Neuron (in vitro differentiated cells): ENCODE data around the gene BRD9.
"Not testable (repeated sequence)": the region's sequence is repeated elsewhere in the genome, so short reads cannot be mapped to it uniquely, and the experiment has no call there.

Experiments used
- H2AFZ ChIP-seq: one replicate; pipeline ENCODE4 v1.6.1; 2013; ENCODE audit warnings: low read depth, mild to moderate bottlenecking, inconsistent platforms, low read length, moderate library complexity
- H3K27me3 ChIP-seq: one replicate; pipeline ENCODE4 v1.6.1; 2013; ENCODE audit warnings: low read length; ENCODE audit not compliant: insufficient read depth
- H3K36me3 ChIP-seq: one replicate; pipeline ENCODE4 v1.6.1; 2013; ENCODE audit warnings: low read length; ENCODE audit not compliant: insufficient read depth
- H3K4me1 ChIP-seq: one replicate; pipeline ENCODE4 v1.6.1; 2013; ENCODE audit warnings: low read length; ENCODE audit not compliant: insufficient read depth
- H3K4me3 ChIP-seq: 2 replicates; pipeline ENCODE4 v1.5.1; 2013; ENCODE audit warnings: mild to moderate bottlenecking, low read length, moderate library complexity
- H3K9me3 ChIP-seq: one replicate; pipeline ENCODE4 v1.6.1; 2013; ENCODE audit warnings: low read length

BRD9 gene

DNA sequence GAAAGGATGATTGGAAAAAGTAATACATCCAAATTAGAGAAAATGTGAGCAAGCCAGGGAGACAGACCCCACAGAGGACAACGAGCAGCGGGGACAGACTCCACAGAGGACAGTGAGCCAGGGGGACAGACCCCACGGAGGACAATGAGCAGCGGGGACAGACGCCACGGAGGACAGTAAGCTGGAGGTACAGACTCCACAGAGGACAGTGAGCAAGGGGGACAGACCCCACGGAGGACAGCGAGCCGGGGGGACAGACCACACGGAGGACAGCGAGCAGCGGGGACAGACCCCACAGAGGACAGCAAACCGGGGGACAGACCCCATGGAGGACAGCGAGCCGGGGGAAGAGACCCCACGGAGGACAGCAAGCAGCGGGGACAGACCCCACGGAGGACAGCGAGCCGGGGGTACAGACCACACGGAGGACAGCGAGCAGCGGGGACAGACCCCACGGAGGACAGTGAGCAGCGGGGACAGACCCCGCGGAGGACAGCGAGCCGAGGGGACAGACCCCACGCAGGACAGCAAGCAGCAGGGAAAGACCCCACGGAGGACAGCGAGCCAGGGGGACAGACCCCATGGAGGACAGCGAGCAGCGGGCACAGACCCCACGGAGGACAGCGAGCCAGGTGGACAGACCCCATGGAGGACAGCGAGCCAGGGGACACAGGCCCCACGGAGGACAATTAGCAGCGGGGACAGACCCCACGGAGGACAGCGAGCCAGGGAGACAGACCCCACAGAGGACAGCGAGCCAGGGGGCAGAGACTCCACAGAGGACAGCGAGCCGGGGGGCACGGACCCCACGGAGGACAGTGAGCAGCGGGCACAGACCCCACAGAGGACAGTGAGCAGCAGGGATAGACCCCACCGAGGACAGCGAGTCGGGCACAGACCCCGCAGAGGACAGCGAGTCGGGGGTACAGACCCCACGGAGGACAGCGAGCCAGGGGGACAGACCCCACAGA is 39.9 kb downstream of the BRD9 start:
- Histone ChIP-seq H3K27me3 (no peaks in the 10 kb centered on the region), H3K36me3 (no peaks in the 10 kb centered on the region), H3K4me1 (peaks cover 23% of the 10 kb centered on the region), H3K4me3 (no peak overlapping the region), H3K9me3 (no peaks in the 10 kb centered on the region), H2AFZ (no peak overlapping the region)

DNA sequence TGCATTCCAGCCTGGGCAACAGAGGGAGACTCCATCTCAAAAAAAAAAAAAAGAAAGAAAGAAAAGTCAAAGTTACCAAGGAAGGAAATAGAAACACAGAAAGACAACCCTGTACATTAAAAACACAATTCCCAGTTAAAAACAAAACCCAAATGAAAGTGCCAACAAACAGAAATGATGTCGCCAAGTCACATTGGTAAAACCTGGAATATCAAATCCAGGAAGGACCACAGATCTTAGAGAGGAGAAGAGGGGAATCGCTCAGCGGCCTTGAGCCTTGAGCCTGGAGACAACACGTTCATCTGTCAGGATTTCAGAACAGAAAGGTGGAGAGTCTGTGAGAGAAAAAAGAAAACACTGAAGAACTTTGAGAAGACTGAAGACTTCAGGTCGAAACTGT is 40.6 kb downstream of the BRD9 start:
- Histone ChIP-seq H3K9me3 (no peaks in the 10 kb centered on the region), H3K4me3 (no peak overlapping the region), H3K36me3 (no peaks in the 10 kb centered on the region), H3K4me1 (peaks cover 23% of the 10 kb centered on the region), H2AFZ (no peak overlapping the region), H3K27me3 (no peaks in the 10 kb centered on the region)

DNA sequence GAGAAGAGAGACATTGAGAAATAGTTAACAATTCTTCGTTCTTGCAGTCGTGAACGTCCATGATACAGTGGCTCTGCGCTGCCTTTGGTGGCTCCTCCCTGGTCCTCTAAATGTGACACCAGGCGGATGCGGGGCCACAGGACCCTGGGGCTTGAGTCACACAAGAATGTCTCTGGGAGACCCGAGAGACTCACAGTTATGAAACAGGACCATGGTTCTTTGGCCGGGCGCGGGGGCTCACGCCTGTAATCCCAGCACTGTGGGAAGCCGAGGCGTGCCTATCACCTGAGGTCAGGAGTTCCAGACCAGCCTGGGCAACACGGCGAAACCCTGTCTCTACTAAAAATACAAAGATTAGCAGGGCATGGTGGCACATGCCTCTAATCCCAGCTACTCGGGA is 41.0 kb downstream of the BRD9 start:
- Histone ChIP-seq H3K27me3 (no peaks in the 10 kb centered on the region), H3K4me3 (no peak overlapping the region), H3K9me3 (no peaks in the 10 kb centered on the region), H3K4me1 (peaks cover 23% of the 10 kb centered on the region), H2AFZ (no peak overlapping the region), H3K36me3 (no peaks in the 10 kb centered on the region)

DNA sequence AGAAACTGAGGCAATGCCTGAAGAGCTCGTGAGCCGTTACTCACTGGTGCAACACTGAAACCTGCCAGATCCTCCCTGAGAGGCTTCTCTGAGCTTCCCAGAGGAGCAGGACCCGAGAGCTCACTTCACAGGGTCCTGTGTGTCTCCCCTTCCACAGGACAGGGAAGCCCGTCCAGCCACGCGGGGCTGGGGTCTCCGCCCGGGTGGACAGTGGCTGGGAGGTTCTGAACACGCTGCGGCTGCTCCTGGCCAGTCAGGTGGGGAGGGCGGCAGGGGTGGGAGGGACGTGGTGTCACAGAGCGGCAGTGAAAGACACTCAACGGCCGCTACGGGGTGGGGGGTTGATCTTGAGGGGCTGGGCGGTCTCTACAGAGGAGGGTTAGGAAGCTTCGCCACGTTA is 41.5 kb downstream of the BRD9 start:
- Histone ChIP-seq H3K9me3 (no peaks in the 10 kb centered on the region), H2AFZ (no peak overlapping the region), H3K4me1 (peaks cover 23% of the 10 kb centered on the region), H3K27me3 (no peaks in the 10 kb centered on the region), H3K36me3 (no peaks in the 10 kb centered on the region), H3K4me3 (no peak overlapping the region)

DNA sequence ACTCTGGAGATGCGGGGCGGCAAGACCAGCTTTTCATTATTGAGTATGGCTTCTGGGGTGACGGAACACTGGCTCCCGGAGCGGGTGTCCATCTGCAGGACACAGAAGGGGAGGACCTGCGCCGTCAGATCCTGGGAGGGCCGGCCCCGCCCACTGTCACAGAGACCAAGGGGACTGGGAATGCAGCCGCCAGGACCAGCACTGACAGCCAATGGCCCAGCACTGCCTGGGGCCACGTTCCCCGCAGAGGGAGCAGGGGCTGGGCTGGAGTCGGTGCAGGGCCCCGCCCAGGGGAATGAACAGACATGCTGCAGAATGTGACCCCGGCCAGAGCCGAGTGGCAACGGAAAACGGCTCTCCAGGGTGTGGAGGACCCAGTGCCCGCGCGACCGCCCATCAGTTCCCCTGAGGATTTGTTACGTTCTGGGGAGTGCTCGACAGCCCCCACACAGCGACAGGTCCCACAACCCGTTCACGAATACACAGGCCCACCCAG is 42.0 kb downstream of the BRD9 start, which contains the start of gene ZDHHC11:
ZDHHC11 (minus strand) TSS at position 476 of the 496 bp plus-strand sequence; CDS start at position 92, 384 bp downstream.
- Histone ChIP-seq H3K4me3 (no peak within 1 kb of the TSS), H3K27me3 (no peaks in the 10 kb centered on the region), H3K4me1 (peaks cover 23% of the 10 kb centered on the region), H3K36me3 (no peaks in the 10 kb centered on the region), H3K9me3 (no peaks in the 10 kb centered on the region), H2AFZ (no peak within 1 kb of the TSS)

DNA sequence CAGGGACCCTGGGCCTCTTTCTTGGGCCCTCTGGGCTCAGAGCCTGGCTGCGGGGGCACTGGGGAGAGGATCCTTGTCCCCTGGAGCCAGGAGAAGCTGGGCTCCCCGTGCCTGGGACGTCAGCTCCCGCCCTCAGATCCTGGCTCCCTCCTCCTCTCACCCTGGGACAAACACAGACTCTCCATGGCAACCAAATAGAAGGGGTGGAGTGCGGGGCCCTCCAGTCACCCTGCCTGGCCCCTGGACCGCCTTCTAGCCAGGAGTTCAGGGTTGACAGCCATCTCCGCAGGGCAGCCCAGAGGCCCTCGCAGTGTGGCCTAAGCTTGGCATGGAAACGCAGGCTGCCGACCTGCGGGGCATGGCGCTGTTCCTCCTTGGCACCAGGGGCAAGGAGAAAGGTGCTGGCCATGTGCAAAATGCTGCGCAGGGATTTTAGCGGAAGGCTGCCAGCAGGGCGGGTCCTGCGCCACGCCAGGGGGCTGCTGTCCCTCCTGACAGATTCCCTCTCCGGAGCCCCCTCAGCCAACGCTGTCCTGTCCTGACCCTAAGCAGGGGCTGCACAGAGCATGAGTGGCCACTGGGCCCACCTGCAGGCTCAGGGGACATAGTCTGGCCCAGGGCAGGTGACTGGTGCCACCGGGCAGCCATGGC is 42.8 kb downstream of the BRD9 start:
- Histone ChIP-seq H3K27me3 (no peaks in the 10 kb centered on the region), H3K4me1 (peaks cover 26% of the 10 kb centered on the region), H2AFZ (no peak overlapping the region), H3K36me3 (no peaks in the 10 kb centered on the region), H3K4me3 (no peak overlapping the region), H3K9me3 (no peaks in the 10 kb centered on the region)

DNA sequence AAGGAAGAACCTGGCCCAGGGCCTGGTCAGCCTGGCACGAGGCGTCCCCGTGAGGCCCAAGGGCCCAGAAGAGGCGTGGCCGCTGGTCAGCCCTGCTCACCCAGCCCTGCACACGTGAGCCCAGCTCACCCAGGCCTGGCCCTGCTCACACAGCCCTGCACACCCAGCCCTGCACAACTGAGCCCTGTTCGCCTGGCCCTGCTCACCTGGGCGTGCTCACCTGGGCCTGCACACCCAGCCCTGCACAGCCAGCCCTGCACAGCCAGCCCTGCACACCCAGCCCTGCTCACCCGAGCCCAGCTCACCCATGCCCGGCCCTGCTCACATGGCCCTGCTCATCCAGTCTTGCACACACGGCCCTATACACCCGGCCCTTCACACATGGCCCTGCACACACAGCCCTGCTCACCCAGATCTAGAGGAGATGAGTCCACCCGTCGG is 43.9 kb downstream of the BRD9 start:
- H3K36me3 ChIP-seq: no peaks in the 10 kb centered on the region
- no peak overlapping the region for H2AFZ ChIP-seq
- H3K27me3 ChIP-seq: no peaks in the 10 kb centered on the region
- H3K9me3 ChIP-seq: no peaks in the 10 kb centered on the region
- peaks cover 26% of the 10 kb centered on the region for H3K4me1 ChIP-seq
- H3K4me3 ChIP-seq: no peak overlapping the region

DNA sequence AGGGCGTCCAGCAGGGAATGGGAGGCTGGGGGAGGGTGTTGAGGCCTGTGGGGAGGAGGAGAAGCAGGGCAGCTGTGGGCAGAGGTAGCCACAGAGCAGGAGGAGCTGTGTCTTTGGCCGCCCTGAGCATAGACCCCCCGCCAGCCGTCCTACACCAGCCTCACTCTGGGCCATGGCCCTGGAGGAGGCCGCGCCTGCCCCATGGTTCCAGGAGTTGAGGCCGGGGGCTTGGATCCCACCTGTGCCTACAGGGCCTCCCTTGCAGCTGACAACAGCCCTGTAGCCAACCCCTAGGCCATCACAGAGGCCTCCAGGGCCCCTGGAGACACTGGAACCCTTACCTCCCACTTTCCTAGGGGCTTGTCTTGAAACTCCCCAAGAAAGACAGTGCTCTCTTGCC is 44.9 kb downstream of the BRD9 start:
- not testable (repeated sequence) for H3K27me3 ChIP-seq, H3K4me3 ChIP-seq, H3K36me3 ChIP-seq, H2AFZ ChIP-seq, H3K9me3 ChIP-seq
- peaks cover 26% of the 10 kb centered on the region for H3K4me1 ChIP-seq

DNA sequence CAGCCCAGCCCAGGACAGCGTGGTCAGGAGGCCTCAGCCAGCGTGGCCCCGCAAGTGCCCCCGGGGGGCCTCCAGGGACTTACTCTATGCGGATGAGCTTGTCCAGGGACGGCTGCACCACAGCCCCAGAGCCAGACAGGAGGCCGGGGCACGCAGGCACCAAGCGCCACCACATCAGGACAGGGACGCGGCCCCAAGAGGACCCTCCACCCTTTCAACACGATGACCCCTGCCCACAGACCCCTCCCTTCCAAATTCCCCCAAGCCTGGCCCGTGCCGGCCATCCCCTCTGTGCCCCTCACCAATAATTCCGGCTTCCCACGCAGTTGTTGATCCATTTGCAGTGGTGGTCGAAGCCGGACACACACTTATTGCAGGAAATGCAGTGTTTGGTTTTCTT is 45.4 kb downstream of the BRD9 start:
- H3K9me3 ChIP-seq, H3K4me3 ChIP-seq, H3K36me3 ChIP-seq, H3K27me3 ChIP-seq, H2AFZ ChIP-seq: not testable (repeated sequence)
- peaks cover 26% of the 10 kb centered on the region for H3K4me1 ChIP-seq

DNA sequence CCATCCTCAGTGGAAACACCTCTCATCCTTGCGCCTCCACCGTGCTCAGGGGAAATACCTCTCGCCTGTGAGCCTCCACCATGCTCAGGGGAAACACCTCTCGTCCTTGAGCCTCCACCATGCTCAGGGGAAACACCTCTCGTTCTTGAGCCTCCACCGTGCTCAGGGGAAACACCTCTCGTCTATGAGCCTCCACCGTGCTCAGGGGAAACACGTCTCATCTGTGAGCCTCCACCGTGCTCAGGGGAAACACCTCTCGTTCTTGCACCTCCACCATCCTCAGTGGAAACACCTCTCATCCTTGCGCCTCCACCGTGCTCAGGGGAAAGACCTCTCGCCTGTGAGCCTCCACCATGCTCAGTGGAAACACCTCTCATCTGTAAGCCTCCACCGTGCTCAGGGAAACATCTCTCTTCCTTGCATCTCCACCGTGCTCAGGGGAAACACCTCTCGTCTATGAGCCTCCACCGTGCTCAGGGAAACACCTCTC is 46.0 kb downstream of the BRD9 start:
- H3K27me3 ChIP-seq, H3K9me3 ChIP-seq, H2AFZ ChIP-seq, H3K36me3 ChIP-seq, H3K4me3 ChIP-seq: not testable (repeated sequence)
- peaks cover 26% of the 10 kb centered on the region for H3K4me1 ChIP-seq

DNA sequence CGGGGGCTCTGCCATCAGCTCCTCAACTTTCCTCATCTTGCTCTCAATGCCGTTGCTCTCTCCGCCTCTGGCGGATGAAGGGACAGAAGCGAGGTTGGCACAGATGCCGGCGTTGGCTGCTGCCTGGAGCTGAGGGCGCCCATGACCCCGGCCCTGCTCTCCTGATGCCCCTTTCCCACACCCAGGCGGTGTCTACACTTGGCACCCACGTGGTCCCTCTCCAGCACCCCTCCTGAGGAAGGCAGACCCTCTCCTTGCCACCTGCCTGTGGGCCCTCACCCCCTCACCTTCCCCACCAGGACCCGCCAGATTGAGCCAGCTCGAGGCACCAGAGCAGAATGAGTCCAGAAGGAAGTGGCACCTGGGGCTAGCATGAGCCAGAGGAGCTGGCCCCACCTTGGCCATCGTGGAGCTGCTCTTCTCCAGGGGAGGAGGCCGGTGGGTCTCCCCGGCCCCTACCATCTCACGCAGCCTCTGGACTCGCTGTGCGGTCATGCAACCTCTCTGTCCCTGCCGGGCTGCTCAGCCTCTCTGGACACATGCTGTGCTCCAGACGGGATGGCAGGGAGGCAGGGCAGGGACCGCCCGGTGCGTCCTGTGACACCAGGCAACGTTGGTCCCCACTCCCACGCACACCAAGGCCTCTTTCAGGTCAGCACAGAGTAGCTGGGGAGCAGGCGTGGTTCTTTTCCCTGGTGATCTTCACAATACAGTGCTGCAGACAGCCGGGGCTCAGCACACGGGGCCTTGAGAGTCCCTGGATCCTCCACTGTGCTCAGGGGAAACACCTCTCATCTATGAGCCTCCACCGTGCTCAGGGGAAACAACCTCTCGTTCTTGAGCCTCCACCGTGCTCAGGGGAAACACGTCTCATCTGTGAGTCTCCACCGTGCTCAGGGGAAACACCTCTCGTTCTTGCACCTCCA is 46.7 kb downstream of the BRD9 start:
- Histone ChIP-seq H3K4me1 (peaks cover 24% of the 10 kb centered on the region), H3K36me3 (peaks cover 10% of the 10 kb centered on the region)
- H2AFZ ChIP-seq, H3K27me3 ChIP-seq, H3K9me3 ChIP-seq, H3K4me3 ChIP-seq: not testable (repeated sequence)

DNA sequence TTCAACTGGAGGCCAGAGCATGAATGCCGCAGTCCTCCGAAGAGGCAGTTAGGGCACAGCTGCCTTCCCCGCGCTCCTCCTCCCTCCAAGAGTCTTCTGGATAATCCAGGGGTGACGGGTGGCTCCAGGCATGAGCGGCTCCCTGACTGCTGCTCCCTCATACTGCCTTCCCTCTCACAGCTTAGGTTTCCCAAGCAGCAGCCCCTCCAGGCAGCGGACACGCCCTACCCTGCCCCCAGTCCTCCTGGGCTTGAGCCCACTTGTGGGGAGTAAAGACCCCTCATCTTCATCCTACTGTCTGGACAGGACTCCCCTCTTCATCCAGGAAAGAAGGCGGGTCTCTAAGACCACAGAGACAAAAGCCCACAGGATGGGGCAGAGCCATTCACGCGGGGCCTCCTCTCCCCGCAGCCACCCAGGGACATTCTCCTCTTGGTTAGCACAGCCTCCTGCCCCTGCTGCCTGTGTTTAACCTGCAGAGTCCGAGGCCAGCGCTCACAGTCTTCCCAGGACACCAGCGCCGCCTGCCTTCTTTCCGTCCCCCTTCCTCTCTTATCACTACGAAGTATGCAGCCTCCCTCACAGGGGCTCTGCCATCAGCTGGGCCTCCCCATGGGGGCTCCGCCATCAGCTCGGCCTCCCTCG is 47.4 kb downstream of the BRD9 start:
- H3K4me3 ChIP-seq, H3K27me3 ChIP-seq, H3K9me3 ChIP-seq, H2AFZ ChIP-seq: not testable (repeated sequence)
- H3K4me1 ChIP-seq: peaks cover 16% of the 10 kb centered on the region
- H3K36me3 ChIP-seq: peaks cover 10% of the 10 kb centered on the region
